KMS-11 (cell line): Measurements from ENCODE around the gene RAB11FIP3.

Experiments used
- H2AFZ ChIP-seq: fragments of 200-600 bp; sonication (generic); 2 replicates; pipeline ENCODE4 v1.6.1; 2016; ENCODE audit warnings: antibody characterized with exemption, mixed run types, low read depth
- H3K27ac ChIP-seq: fragments of 200-600 bp; sonication (generic); 2 replicates; pipeline ENCODE4 v1.6.1; 2016; ENCODE audit warnings: mild to moderate bottlenecking, mixed run types
- H3K27me3 ChIP-seq: fragments of 200-600 bp; sonication (generic); 2 replicates; pipeline ENCODE4 v1.6.1; 2017; ENCODE audit warnings: mild to moderate bottlenecking, low read depth, mixed run types, moderate library complexity; ENCODE audit not compliant: insufficient read depth
- H3K36me3 ChIP-seq: fragments of 200-600 bp; sonication (generic); 2 replicates; pipeline ENCODE4 v1.6.1; 2017; ENCODE audit warnings: mild to moderate bottlenecking, mixed run types; ENCODE audit not compliant: insufficient read depth
- H3K4me1 ChIP-seq: fragments of 200-600 bp; sonication (generic); 2 replicates; pipeline ENCODE4 v1.6.1; 2016; ENCODE audit warnings: mild to moderate bottlenecking, low read depth, mixed run types; ENCODE audit not compliant: poor library complexity, severe bottlenecking
- H3K4me2 ChIP-seq: fragments of 200-600 bp; sonication (generic); 2 replicates; pipeline ENCODE4 v1.7.0; 2016; ENCODE audit warnings: mild to moderate bottlenecking, mixed run types
- H3K4me3 ChIP-seq: fragments of 200-600 bp; sonication (generic); IDR thresholded peaks from 2 replicates; pipeline ENCODE4 v1.6.1; 2017; ENCODE audit warnings: low read depth, low read length, mixed read lengths; ENCODE audit not compliant: insufficient read depth
- H3K79me2 ChIP-seq: fragments of 200-600 bp; sonication (generic); 2 replicates; pipeline ENCODE4 v1.6.1; 2016; ENCODE audit warnings: low read depth, mixed run types; ENCODE audit not compliant: insufficient read depth
- H3K9ac ChIP-seq: fragments of 200-600 bp; sonication (generic); 2 replicates; pipeline ENCODE4 v1.6.1; 2016; ENCODE audit warnings: mild to moderate bottlenecking, mixed run types
- H4K20me1 ChIP-seq: fragments of 200-600 bp; sonication (generic); 2 replicates; pipeline ENCODE4 v1.6.1; 2016; ENCODE audit warnings: mild to moderate bottlenecking, mixed run types; ENCODE audit not compliant: insufficient read depth
- TF ChIP-seq, protein P1 (sequence below): fragments of 200-600 bp; sonication (generic); conservative IDR thresholded peaks from 2 replicates; pipeline ENCODE4 v1.6.1; 2017; ENCODE audit warnings: low read depth, mild to moderate bottlenecking, antibody characterized with exemption, low read length, moderate library complexity, mixed read lengths

Gene RAB11FIP3

DNA sequence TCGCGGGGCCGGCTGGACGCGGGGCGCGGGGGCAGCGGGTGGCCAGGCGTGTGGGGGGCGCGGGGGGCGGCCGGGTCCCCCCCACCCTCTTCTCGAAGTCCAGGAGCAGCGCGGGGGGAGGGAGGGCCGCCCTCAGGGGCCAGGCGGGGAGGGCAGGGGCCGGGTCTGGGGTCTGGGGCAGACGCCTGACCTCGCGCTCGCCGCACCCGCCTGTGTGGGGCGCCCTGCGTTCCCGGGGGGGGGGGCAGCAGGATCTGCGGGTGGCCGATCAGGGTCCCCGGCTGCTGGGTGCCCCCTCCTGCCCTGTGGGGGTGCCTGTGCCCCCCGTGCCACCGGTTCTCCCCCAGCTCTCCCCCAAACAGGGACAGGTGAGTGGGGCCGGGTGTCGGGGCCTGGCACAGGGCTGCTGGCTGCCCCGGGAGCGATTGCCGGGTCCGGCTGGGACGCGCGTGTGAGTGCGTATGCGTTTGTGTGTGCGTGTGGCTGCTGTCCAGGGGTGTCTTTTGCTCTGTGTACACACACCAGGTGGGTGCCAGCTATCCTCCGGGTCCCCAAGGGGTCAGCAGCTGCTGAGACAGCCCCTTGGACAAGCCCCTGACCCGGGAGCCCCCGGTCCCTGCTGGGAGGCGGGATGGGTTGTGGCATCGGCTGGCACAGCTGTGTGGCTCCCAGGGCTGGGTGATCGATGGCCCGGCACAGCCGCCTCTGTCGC, 135.4 kb downstream of the RAB11FIP3 start:
- Histone ChIP-seq H3K4me2 (no peak overlapping the region), H3K4me1 (peaks cover under 1% of the 10 kb centered on the region), H3K4me3 (no peak overlapping the region)

DNA sequence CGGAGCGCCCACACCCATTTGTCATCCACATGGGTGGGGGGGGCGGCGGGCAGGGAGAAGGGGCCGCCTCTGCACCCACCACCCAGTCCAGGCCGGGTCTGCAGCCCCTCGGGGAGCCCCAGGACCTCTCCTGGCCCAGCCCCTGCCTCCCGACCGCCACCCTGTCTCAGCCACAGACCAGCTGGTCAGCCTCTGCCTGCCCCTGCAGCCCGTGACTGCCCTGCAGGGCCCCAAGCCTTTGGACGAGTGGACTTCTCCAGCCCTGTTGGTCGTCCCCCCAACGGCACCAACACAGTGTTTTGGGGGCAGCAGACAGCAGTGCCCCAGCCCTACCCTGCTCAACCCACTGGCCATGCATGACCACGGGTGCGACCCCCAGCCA, 136.0 kb downstream of the RAB11FIP3 start:
- Histone ChIP-seq H2AFZ (no peak overlapping the region), H3K4me2 (no peak overlapping the region), H3K27ac (no peak overlapping the region), H4K20me1 (no peaks in the 10 kb centered on the region), H3K27me3 (peaks cover 36% of the 10 kb centered on the region), H3K79me2 (no peaks in the 10 kb centered on the region), H3K4me1 (peaks cover 6% of the 10 kb centered on the region), H3K9ac (no peak overlapping the region), H3K4me3 (no peak overlapping the region), H3K36me3 (no peaks in the 10 kb centered on the region)
- TF ChIP-seq, protein P1, sequence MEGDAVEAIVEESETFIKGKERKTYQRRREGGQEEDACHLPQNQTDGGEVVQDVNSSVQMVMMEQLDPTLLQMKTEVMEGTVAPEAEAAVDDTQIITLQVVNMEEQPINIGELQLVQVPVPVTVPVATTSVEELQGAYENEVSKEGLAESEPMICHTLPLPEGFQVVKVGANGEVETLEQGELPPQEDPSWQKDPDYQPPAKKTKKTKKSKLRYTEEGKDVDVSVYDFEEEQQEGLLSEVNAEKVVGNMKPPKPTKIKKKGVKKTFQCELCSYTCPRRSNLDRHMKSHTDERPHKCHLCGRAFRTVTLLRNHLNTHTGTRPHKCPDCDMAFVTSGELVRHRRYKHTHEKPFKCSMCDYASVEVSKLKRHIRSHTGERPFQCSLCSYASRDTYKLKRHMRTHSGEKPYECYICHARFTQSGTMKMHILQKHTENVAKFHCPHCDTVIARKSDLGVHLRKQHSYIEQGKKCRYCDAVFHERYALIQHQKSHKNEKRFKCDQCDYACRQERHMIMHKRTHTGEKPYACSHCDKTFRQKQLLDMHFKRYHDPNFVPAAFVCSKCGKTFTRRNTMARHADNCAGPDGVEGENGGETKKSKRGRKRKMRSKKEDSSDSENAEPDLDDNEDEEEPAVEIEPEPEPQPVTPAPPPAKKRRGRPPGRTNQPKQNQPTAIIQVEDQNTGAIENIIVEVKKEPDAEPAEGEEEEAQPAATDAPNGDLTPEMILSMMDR = no peak

More for the DNA sequence above, 135.4 kb downstream of the RAB11FIP3 start:
- no peaks in the 10 kb centered on the region for H3K36me3 ChIP-seq
- H3K27me3 ChIP-seq = peaks cover 36% of the 10 kb centered on the region
- no peak overlapping the region for H3K9ac ChIP-seq
- H3K27ac ChIP-seq = no peak overlapping the region
- TF ChIP-seq, protein P1 = no peak
- H4K20me1 ChIP-seq = no peaks in the 10 kb centered on the region
- no peak overlapping the region for H2AFZ ChIP-seq
- H3K79me2 ChIP-seq = no peaks in the 10 kb centered on the region

DNA sequence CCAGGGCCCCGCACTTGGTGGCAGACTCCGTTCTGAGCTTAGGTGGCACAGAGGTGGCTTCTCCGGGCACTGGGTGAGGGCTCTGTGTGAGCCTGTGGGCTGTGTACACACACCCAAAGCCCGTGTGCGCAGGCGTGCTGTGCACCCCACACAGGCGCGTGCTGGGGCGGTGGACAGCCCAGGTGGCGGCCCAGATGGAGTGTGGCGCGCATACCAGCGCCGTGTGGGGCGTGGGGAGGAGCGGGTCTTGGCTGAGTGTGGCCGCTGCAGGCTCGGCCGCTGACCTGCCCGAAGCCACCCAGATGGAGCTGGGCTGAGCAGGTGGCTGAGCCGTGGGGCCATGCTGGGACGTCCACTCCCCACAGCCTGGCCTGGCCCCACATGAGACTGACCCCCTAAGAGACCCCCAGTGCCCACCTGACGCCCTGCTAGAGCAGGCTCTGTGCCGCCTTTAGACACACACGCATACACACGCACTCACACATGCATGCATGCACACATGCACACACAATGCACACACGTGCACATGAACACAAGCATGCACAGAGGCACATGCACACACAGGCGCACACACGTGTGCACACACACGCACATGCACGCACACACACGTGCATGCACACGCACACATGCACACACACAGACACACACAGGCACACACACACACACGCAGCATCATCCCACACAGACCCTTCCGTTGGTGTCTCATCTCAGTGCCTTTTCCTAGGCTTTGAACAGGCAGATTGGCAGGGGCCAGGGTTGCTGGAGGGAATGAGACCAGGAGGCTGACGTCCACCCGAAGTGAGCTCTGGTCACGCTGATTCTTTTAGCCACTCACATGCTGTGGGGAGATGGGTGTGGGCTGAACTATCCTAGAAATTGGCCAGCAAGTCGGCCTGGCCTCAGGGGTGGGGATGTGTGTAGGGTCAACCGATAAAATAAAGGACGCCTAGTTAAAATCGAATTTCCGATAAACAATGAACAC, 136.8 kb downstream of the RAB11FIP3 start:
- Histone ChIP-seq H3K36me3 (no peaks in the 10 kb centered on the region), H3K9ac (no peak overlapping the region), H3K27ac (no peak overlapping the region), H2AFZ (no peak overlapping the region), H3K4me1 (peaks cover 14% of the 10 kb centered on the region), H3K27me3 (peaks cover 34% of the 10 kb centered on the region), H3K79me2 (no peaks in the 10 kb centered on the region), H3K4me2 (no peak overlapping the region), H4K20me1 (no peaks in the 10 kb centered on the region), H3K4me3 (no peak overlapping the region)
- TF ChIP-seq, protein P1 = no peak

DNA sequence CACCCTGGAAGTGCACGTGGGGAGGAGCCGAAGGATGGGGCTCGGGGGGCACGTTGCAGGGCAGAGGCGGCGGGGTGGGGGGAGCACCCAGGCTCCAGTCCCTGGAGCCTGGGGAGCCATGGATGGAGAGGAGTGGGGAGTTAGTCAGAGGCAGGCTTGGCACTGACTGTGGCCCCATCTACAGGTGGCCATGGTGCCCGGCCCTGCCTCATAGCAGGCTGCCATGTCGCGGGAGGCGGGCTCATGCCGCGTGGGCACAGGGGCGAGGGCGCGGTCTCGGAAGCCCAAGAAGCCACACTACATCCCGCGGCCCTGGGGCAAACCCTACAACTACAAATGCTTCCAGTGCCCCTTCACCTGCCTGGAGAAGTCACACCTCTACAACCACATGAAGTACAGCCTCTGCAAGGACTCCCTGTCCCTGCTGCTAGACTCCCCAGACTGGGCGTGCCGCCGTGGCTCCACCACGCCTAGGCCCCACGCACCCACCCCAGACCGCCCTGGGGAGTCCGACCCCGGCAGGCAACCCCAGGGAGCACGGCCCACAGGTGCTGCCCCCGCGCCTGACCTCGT, 137.7 kb downstream of the RAB11FIP3 start:
- H3K4me3 ChIP-seq = no peak overlapping the region
- H3K9ac ChIP-seq = no peak overlapping the region
- no peaks in the 10 kb centered on the region for H3K36me3 ChIP-seq
- no peaks in the 10 kb centered on the region for H4K20me1 ChIP-seq
- no peaks in the 10 kb centered on the region for H3K79me2 ChIP-seq
- no peak overlapping the region for H3K27ac ChIP-seq
- peaks cover 26% of the 10 kb centered on the region for H3K27me3 ChIP-seq
- peaks cover 21% of the 10 kb centered on the region for H3K4me1 ChIP-seq
- TF ChIP-seq, protein P1 = no peak
- no peak overlapping the region for H3K4me2 ChIP-seq
- no peak overlapping the region for H2AFZ ChIP-seq
